Bronchial epithelial cell (primary cell): Measurements from ENCODE around the gene NUCKS1. TPM values are rescaled to one million over a fixed set of nuclear protein-coding genes. Genes with fewer than 3 reads are reported as not detected.
"Not testable (repeated sequence)": the region's sequence is repeated elsewhere in the genome, so short reads cannot be mapped to it uniquely, and the experiment has no call there.

Experiments used
- DNase-seq: peaks from one replicate; pipeline ENCODE4 v3.0.0-alpha.2; 2010; ENCODE audit warnings: low read depth
- FAIRE-seq: peaks from 2 replicates; lab custom pipeline; 2011; peaks lifted over from hg19 to GRCh38; lab: Jason Lieb, UNC
- H3K27me3 ChIP-seq: 2 replicates; pipeline ENCODE4 v1.5.1; 2011; ENCODE audit warnings: low read length; ENCODE audit not compliant: control insufficient read depth, insufficient read depth
- H3K36me3 ChIP-seq: 2 replicates; pipeline ENCODE4 v1.5.1; 2011; ENCODE audit warnings: low read length; ENCODE audit not compliant: control insufficient read depth, insufficient read depth
- H3K4me3 ChIP-seq: 2 replicates; pipeline ENCODE4 v1.5.1; 2011; ENCODE audit warnings: mild to moderate bottlenecking, low read depth, low read length, control low read depth
- CTCF ChIP-seq: IDR thresholded peaks from 2 replicates; pipeline ENCODE4 v1.5.1; 2011; ENCODE audit warnings: mild to moderate bottlenecking, moderate library complexity, low read length, control low read depth, inconsistent platforms; ENCODE audit not compliant: insufficient read depth, severe bottlenecking
- total RNA-seq: library from RNA; depleted of rRNA; stranded (reverse); fragments of >200 nt; gene quantifications from 2 replicates; pipeline ENCODE4 v1.2.1, GENCODE V29; 2014

NUCKS1 gene
- total RNA-seq, 1 donor from 2014 or later = 72.1 TPM

- Histone ChIP-seq H3K4me3 (no peak overlapping the region), H3K27me3 (no peaks in the 10 kb centered on the region), H3K36me3 (peaks cover 4% of the 10 kb centered on the region)
- TF ChIP-seq CTCF = no peak
- FAIRE-seq = no peak
- DNase-seq = no peak
Observed at GRCh38 chr1:205735218-205735617, 14.8 kb downstream of the NUCKS1 start.

DNA sequence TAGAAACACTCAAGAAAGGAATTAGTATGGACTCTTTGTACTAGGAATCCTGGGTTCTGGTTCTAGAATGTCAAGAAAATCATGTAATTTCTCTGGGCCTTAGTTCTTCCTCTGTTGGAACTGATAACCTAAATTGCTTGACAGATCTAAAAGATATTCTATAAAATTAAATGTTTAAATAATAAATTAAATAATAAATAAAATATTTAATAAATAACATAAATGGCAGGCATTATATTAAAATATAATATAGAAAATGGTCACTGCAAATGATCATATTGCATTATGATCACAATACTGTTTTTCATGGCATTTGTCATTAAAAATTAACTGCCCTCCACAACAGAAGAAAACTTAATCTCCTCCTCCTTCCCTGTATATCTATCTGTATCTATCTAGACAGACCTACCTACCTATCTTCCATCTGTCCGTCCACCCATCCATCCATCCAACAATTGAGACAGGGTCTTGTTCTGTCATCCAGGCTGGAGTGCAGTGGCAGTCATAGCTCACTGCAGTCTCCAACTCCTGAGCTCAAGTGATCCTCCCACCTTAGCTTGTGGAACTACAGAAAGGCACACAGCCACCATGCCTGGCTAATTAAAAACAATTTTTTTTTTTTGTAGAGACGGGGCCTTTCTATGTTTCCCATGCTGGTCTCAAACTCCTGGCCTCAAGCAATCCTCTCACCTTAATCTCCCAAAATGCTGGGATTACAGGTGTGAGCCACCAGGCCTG lies 16.4 kb downstream of the NUCKS1 start:
- H3K27me3 ChIP-seq = no peaks in the 10 kb centered on the region
- FAIRE-seq = no peak
- DNase-seq = no peak
- H3K36me3 ChIP-seq = peaks cover 6% of the 10 kb centered on the region
- H3K4me3 ChIP-seq = no peak overlapping the region
- TF ChIP-seq CTCF = no peak

DNA sequence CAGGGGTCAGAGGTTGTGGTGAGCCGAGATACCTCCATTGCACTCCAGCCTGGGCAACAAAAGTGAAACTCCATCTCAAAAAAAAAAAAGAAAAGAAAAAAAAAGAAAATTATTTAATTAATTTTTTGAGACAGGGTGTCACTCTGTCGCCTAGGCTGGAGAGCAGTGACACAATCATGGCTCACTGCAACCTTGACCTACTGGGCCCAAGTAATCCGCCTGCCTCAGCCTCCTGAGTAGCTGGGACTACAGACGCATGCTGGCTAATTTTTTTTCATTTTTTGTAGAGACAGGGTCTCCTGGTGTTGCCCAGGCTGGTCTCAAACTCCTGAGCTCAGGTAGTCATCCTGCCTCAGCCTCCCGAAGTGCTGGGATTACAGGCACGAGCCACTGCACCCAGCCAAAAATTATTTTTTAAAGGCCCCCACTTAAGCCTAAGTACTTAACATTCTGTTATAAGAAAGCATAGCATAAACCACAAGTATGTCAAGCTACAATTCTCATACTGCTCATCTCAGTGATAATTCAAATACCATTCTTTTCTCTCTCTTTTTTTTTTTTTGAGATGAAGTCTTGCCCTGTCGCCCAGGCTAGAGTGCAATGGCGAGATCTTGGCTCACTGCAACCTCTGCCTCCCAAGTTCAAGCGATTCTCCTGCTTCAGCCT lies 19.9 kb downstream of the NUCKS1 start:
- Histone ChIP-seq H3K36me3 (peaks cover 2% of the 10 kb centered on the region), H3K4me3 (no peak overlapping the region), H3K27me3 (no peaks in the 10 kb centered on the region)
- TF ChIP-seq CTCF = no peak
- no peak for DNase-seq
- no peak for FAIRE-seq

DNA sequence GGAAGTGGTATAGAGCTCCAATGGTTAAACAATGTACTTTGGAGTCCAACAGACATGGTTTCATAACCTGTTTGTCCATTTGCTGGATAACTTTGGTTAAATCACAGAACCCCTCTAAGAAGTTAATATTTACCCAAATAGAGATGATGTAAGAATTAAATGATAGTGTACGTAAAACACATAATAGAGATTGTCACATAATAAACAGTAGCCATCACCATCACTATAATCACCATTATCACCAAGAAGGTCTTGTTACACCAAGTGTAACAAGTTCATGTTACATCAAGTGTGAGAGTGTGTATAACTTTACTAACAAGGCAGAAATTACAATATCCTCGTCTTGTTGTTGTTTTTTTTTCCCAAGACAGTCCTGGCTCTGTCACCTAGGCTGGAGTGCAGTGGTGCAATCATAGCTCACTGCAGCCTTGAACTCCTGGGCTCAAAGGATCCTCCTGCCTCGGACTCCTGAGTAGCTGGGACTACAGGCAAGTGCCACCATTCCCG lies 23.3 kb downstream of the NUCKS1 start:
- FAIRE-seq (no peak), DNase-seq (no peak)
- Histone ChIP-seq H3K27me3 (no peaks in the 10 kb centered on the region), H3K36me3 (peaks cover 2% of the 10 kb centered on the region), H3K4me3 (no peak overlapping the region)
- TF ChIP-seq CTCF = no peak

DNA sequence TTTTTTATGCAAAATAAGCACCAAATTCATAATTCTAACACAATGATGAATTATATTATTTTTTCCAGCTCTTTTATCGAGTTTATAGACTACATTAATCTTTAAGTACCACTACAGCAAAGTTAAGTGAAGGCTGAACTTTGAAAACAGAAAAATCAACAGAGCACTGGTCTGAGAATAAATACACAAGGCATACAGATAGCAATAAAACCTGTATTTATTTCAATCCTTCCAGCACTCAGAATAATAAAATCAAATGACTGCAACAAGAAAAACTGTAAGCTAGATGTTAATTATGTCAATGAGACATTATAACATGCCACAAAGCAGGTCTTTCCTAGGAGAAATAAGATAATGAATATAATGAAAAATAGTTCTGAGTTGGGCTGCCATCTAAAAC lies 24.5 kb downstream of the NUCKS1 start:
- Histone ChIP-seq H3K27me3 (no peaks in the 10 kb centered on the region), H3K4me3 (no peak overlapping the region), H3K36me3 (peaks cover 2% of the 10 kb centered on the region)
- DNase-seq (no peak), FAIRE-seq (no peak)
- TF ChIP-seq CTCF = no peak

GRCh38 chr1:205720740-205721139 lies 29.2 kb downstream of the NUCKS1 start:
- not testable (repeated sequence) for H3K27me3 ChIP-seq, H3K4me3 ChIP-seq, H3K36me3 ChIP-seq, DNase-seq, FAIRE-seq
